Karpas-422 (cell line): ENCODE data around the gene PRSS38. TPM values are rescaled to one million over a fixed set of nuclear protein-coding genes. Genes with fewer than 3 reads are reported as not detected.

Source experiments
- DNase-seq: peaks from one replicate; pipeline ENCODE4 v3.0.0-alpha.2; 2015
- H2AFZ ChIP-seq: fragments of 200-600 bp; sonication (generic); 2 replicates; pipeline ENCODE4 v1.6.1; 2014; ENCODE audit warnings: antibody characterized with exemption, low read length, mixed read lengths
- H3K27ac ChIP-seq: fragments of 200-600 bp; sonication (generic); 2 replicates; pipeline ENCODE4 v1.5.1; 2014; ENCODE audit warnings: mild to moderate bottlenecking, low read length, moderate library complexity
- H3K27me3 ChIP-seq: fragments of 200-600 bp; sonication (generic); 2 replicates; pipeline ENCODE4 v1.6.1; 2014; ENCODE audit warnings: low read length, mixed read lengths
- H3K36me3 ChIP-seq: fragments of 200-600 bp; sonication (generic); 2 replicates; pipeline ENCODE4 v1.6.1; 2014; ENCODE audit warnings: low read length, mixed read lengths; ENCODE audit not compliant: insufficient read depth
- H3K4me1 ChIP-seq: fragments of 200-600 bp; sonication (generic); 2 replicates; pipeline ENCODE4 v1.6.1; 2014; ENCODE audit warnings: mild to moderate bottlenecking, low read length, mixed read lengths
- H3K4me2 ChIP-seq: fragments of 200-600 bp; sonication (generic); 2 replicates; pipeline ENCODE4 v1.6.1; 2014; ENCODE audit warnings: low read length, low read depth, mild to moderate bottlenecking; ENCODE audit not compliant: poor library complexity, severe bottlenecking
- H3K4me3 ChIP-seq: fragments of 200-600 bp; sonication (generic); 2 replicates; pipeline ENCODE4 v1.5.1; 2014; ENCODE audit warnings: mild to moderate bottlenecking, antibody characterized with exemption, low read length, mixed read lengths
- H3K79me2 ChIP-seq: fragments of 200-600 bp; sonication (generic); 2 replicates; pipeline ENCODE4 v1.6.1; 2014; ENCODE audit warnings: mild to moderate bottlenecking, low read length, mixed read lengths
- H3K9ac ChIP-seq: fragments of 200-600 bp; sonication (generic); 2 replicates; pipeline ENCODE4 v1.6.0; 2014; ENCODE audit warnings: low read length
- H3K9me2 ChIP-seq: fragments of 200-600 bp; sonication (generic), shearing (Covaris generic); replicated peaks from 2 replicates; pipeline ENCODE4 v1.6.0; 2014; ENCODE audit warnings: mild to moderate bottlenecking, low read length, moderate library complexity; ENCODE audit not compliant: insufficient read depth
- H3K9me3 ChIP-seq: fragments of 300-700, 200-600 bp; sonication (generic); 2 replicates; pipeline ENCODE4 v1.6.1; 2014; ENCODE audit warnings: low read length, mixed read lengths
- H4K20me1 ChIP-seq: fragments of 200-600 bp; sonication (generic); 2 replicates; pipeline ENCODE4 v1.6.1; 2014; ENCODE audit warnings: mild to moderate bottlenecking, antibody characterized with exemption, low read length, low read depth; ENCODE audit not compliant: insufficient read depth
- total RNA-seq: library from RNA; depleted of rRNA; stranded (reverse); fragments of >200 nt; shearing (Covaris generic); gene quantifications from 2 replicates; pipeline ENCODE4 v1.2.3, GENCODE V29; 2014; ENCODE audit warnings: low replicate concordance

The PRSS38 gene
- total RNA-seq, 1 experiment from 2014 or later, result not detected

GRCh38 chr1:227769936-227770494 is 45.5 kb upstream of the PRSS38 start:
- Histone ChIP-seq H4K20me1 (no peaks in the 10 kb centered on the region), H3K9me2 (no peaks in the 10 kb centered on the region), H3K27ac (no peak overlapping the region), H2AFZ (no peak overlapping the region), H3K9me3 (no peaks in the 10 kb centered on the region), H3K9ac (no peak overlapping the region), H3K4me2 (no peak overlapping the region), H3K36me3 (no peaks in the 10 kb centered on the region), H3K79me2 (no peaks in the 10 kb centered on the region), H3K27me3 (no peaks in the 10 kb centered on the region), H3K4me1 (no peaks in the 10 kb centered on the region), H3K4me3 (no peak overlapping the region)
- DNase-seq, result no peak

GRCh38 chr1:227770812-227771211 is 44.7 kb upstream of the PRSS38 start:
- Histone ChIP-seq H3K9me2 (no peaks in the 10 kb centered on the region), H3K4me2 (no peak overlapping the region), H3K4me1 (no peaks in the 10 kb centered on the region), H3K36me3 (no peaks in the 10 kb centered on the region), H3K27ac (no peak overlapping the region), H3K4me3 (no peak overlapping the region), H3K27me3 (no peaks in the 10 kb centered on the region), H3K9me3 (no peaks in the 10 kb centered on the region), H4K20me1 (no peaks in the 10 kb centered on the region), H2AFZ (no peak overlapping the region), H3K9ac (no peak overlapping the region), H3K79me2 (no peaks in the 10 kb centered on the region)
- DNase-seq, result no peak

GRCh38 chr1:227771326-227771725 is 44.1 kb upstream of the PRSS38 start:
- H3K36me3 ChIP-seq, result no peaks in the 10 kb centered on the region
- no peak for DNase-seq
- no peak overlapping the region for H3K4me3 ChIP-seq
- H4K20me1 ChIP-seq, result no peaks in the 10 kb centered on the region
- no peaks in the 10 kb centered on the region for H3K9me2 ChIP-seq
- no peak overlapping the region for H3K4me2 ChIP-seq
- no peak overlapping the region for H2AFZ ChIP-seq
- H3K9ac ChIP-seq, result no peak overlapping the region
- no peaks in the 10 kb centered on the region for H3K4me1 ChIP-seq
- H3K27ac ChIP-seq, result no peak overlapping the region
- H3K79me2 ChIP-seq, result no peaks in the 10 kb centered on the region
- no peaks in the 10 kb centered on the region for H3K27me3 ChIP-seq
- H3K9me3 ChIP-seq, result no peaks in the 10 kb centered on the region

GRCh38 chr1:227771771-227772170 is 43.7 kb upstream of the PRSS38 start:
- no peaks in the 10 kb centered on the region for H3K27me3 ChIP-seq
- no peak overlapping the region for H3K9ac ChIP-seq
- no peak overlapping the region for H3K4me3 ChIP-seq
- no peaks in the 10 kb centered on the region for H3K36me3 ChIP-seq
- no peaks in the 10 kb centered on the region for H3K79me2 ChIP-seq
- DNase-seq, result no peak
- no peaks in the 10 kb centered on the region for H3K9me3 ChIP-seq
- H3K9me2 ChIP-seq, result no peaks in the 10 kb centered on the region
- no peak overlapping the region for H3K4me2 ChIP-seq
- no peak overlapping the region for H2AFZ ChIP-seq
- no peaks in the 10 kb centered on the region for H4K20me1 ChIP-seq
- no peaks in the 10 kb centered on the region for H3K4me1 ChIP-seq
- no peak overlapping the region for H3K27ac ChIP-seq

- Histone ChIP-seq H3K4me2 (no peak overlapping the region), H3K4me3 (no peak overlapping the region), H3K4me1 (no peaks in the 10 kb centered on the region), H3K27me3 (no peaks in the 10 kb centered on the region), H3K9ac (no peak overlapping the region), H4K20me1 (no peaks in the 10 kb centered on the region), H3K9me3 (no peaks in the 10 kb centered on the region), H3K36me3 (no peaks in the 10 kb centered on the region), H3K9me2 (no peaks in the 10 kb centered on the region), H3K79me2 (no peaks in the 10 kb centered on the region), H3K27ac (no peak overlapping the region), H2AFZ (no peak overlapping the region)
- no peak for DNase-seq
Measured at GRCh38 chr1:227773558-227773957, 41.9 kb upstream of the PRSS38 start.

GRCh38 chr1:227774051-227774731 is 41.3 kb upstream of the PRSS38 start:
- Histone ChIP-seq H3K9ac (no peak overlapping the region), H4K20me1 (no peaks in the 10 kb centered on the region), H3K9me3 (no peaks in the 10 kb centered on the region), H3K4me3 (no peak overlapping the region), H3K4me1 (no peaks in the 10 kb centered on the region), H3K27ac (no peak overlapping the region), H3K36me3 (no peaks in the 10 kb centered on the region), H3K79me2 (no peaks in the 10 kb centered on the region), H3K4me2 (no peak overlapping the region), H3K9me2 (no peaks in the 10 kb centered on the region), H2AFZ (no peak overlapping the region), H3K27me3 (no peaks in the 10 kb centered on the region)
- no peak for DNase-seq

- Histone ChIP-seq H3K4me3 (no peak overlapping the region), H3K79me2 (no peaks in the 10 kb centered on the region), H4K20me1 (no peaks in the 10 kb centered on the region), H3K9me2 (no peaks in the 10 kb centered on the region), H3K9ac (no peak overlapping the region), H3K9me3 (no peaks in the 10 kb centered on the region), H3K36me3 (no peaks in the 10 kb centered on the region), H3K4me1 (no peaks in the 10 kb centered on the region), H2AFZ (no peak overlapping the region), H3K27ac (no peak overlapping the region), H3K4me2 (no peak overlapping the region), H3K27me3 (no peaks in the 10 kb centered on the region)
- DNase-seq, result no peak
Measured at GRCh38 chr1:227774821-227775661, 40.4 kb upstream of the PRSS38 start.

- Histone ChIP-seq H3K36me3 (no peaks in the 10 kb centered on the region), H3K9ac (no peak overlapping the region), H3K9me2 (no peaks in the 10 kb centered on the region), H3K79me2 (no peaks in the 10 kb centered on the region), H3K27me3 (no peaks in the 10 kb centered on the region), H3K4me2 (no peak overlapping the region), H3K4me3 (no peak overlapping the region), H4K20me1 (no peaks in the 10 kb centered on the region), H2AFZ (no peak overlapping the region), H3K4me1 (no peaks in the 10 kb centered on the region), H3K27ac (no peak overlapping the region), H3K9me3 (no peaks in the 10 kb centered on the region)
- no peak for DNase-seq
Measured at GRCh38 chr1:227775841-227776240, 39.6 kb upstream of the PRSS38 start.
